ENCODE data around the gene ZNF81.

DNA sequence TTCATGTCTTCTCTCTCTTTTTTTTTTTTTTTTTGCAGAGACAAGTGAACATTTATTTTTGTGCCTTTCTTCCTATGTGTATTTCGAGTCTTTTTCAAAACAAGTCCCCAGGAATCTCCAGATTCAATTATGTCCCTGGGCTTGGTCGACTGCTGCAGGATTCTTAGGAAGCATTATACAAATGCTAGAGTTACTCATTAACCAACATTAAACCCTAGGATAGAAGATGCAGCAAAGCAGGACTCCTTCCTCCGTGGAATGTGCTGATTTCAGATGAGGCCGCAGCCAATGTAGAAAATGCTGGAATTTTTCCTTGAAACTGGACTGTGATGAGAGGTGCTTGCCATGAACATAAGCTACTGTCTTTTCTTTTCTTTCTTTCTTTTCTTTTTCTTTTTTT, 3.4 kb downstream of the ZNF81 start:
- TF ChIP-seq, protein P1, sequence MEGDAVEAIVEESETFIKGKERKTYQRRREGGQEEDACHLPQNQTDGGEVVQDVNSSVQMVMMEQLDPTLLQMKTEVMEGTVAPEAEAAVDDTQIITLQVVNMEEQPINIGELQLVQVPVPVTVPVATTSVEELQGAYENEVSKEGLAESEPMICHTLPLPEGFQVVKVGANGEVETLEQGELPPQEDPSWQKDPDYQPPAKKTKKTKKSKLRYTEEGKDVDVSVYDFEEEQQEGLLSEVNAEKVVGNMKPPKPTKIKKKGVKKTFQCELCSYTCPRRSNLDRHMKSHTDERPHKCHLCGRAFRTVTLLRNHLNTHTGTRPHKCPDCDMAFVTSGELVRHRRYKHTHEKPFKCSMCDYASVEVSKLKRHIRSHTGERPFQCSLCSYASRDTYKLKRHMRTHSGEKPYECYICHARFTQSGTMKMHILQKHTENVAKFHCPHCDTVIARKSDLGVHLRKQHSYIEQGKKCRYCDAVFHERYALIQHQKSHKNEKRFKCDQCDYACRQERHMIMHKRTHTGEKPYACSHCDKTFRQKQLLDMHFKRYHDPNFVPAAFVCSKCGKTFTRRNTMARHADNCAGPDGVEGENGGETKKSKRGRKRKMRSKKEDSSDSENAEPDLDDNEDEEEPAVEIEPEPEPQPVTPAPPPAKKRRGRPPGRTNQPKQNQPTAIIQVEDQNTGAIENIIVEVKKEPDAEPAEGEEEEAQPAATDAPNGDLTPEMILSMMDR (IDR thresholded peaks at IDR 0.05): no peak
- TF ChIP-seq POLR2A (IDR thresholded peaks at IDR 0.05): no peak
